Adrenal gland (tissue), 5 donors: ENCODE data around the gene DDX31.

ENCODE experiments used
- CTCF ChIP-seq, 6 experiments: fragments of 450-650 bp in 4 of 6; fragments of 200-600 bp in 2 of 6; sonication (generic) in 1 of 6; IDR thresholded peaks; 1 replicate in 5 of 6; 2 replicates in 1 of 6; pipeline versions ENCODE4 v1.5.1 to v1.8.0; 2016 to 2021; ENCODE audit warnings: antibody characterized with exemption in 6 of 6, mild to moderate bottlenecking in 2 of 6, moderate library complexity in 1 of 6
- POLR2A ChIP-seq, 2 donors: fragments of 450-650 bp; IDR thresholded peaks; one replicate each; pipeline ENCODE4 v1.6.1; 2017; ENCODE audit warnings: antibody characterized with exemption in 2 of 2, mild to moderate bottlenecking in 2 of 2, moderate library complexity in 1 of 2
- donor health status: DM: no; HTN: no; CAD: no.

- TF ChIP-seq CTCF (IDR thresholded peaks at IDR 0.05): no peak
- no peak for TF ChIP-seq POLR2A (IDR thresholded peaks at IDR 0.05)
These were observed 81.2 kb downstream of the DDX31 start for GRCh38 chr9:132588501-132589147.
